22Rv1 (cell line): ENCODE measurements around the gene WDR76.

Source experiments
- ZFX ChIP-seq: fragments of 450-650 bp; IDR thresholded peaks from 2 replicates; pipeline ENCODE4 v1.6.1; 2017; ENCODE audit warnings: antibody characterized with exemption, borderline replicate concordance
- TF ChIP-seq, protein P1 (sequence below): fragments of 450-650 bp; IDR thresholded peaks from 2 replicates; pipeline ENCODE4 v1.5.1; 2017; ENCODE audit warnings: mild to moderate bottlenecking

GRCh38 chr15:43859546-43859945, 32.7 kb downstream of the WDR76 start:
- TF ChIP-seq, protein P1, sequence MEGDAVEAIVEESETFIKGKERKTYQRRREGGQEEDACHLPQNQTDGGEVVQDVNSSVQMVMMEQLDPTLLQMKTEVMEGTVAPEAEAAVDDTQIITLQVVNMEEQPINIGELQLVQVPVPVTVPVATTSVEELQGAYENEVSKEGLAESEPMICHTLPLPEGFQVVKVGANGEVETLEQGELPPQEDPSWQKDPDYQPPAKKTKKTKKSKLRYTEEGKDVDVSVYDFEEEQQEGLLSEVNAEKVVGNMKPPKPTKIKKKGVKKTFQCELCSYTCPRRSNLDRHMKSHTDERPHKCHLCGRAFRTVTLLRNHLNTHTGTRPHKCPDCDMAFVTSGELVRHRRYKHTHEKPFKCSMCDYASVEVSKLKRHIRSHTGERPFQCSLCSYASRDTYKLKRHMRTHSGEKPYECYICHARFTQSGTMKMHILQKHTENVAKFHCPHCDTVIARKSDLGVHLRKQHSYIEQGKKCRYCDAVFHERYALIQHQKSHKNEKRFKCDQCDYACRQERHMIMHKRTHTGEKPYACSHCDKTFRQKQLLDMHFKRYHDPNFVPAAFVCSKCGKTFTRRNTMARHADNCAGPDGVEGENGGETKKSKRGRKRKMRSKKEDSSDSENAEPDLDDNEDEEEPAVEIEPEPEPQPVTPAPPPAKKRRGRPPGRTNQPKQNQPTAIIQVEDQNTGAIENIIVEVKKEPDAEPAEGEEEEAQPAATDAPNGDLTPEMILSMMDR: no peak
- TF ChIP-seq ZFX: no peak
